HepG2 (cell line): ENCODE data around the gene ST8SIA4. TPM values are rescaled to one million over a fixed set of nuclear protein-coding genes. Genes with fewer than 3 reads are reported as not detected.

Experiments used
- ATAC-seq: fragments of 200-7000 bp; cut with Tn5 transposase; 3 replicates; pipeline ENCODE4 v1.9.1; 2020; ENCODE audit warnings: mild to moderate bottlenecking, moderate library complexity
- BruUV-seq: library from RNA; stranded (reverse); fragments of 400-500 nt; replicated peaks from 2 replicates; lab custom pipeline; 2021; lab: Mats Ljungman, UMichigan
- CTCF ChIA-PET: fragments of 300-600 bp; formaldehyde crosslinking; extraction: SDS; loops from one replicate; lab custom pipeline; 2021; ENCODE audit warnings: low total read pairs, inconsistent platforms, low intra/inter-chr PET ratio; lab: Yijun Ruan, JAX
- POLR2A ChIA-PET: fragments of 350-600 bp; sonication (Branson Sonifier 250); formaldehyde crosslinking; loops from one replicate; lab custom pipeline; 2020; ENCODE audit warnings: antibody characterized with exemption, inconsistent platforms; lab: Yijun Ruan, JAX
- DNase-seq: peaks from one replicate; pipeline ENCODE4 v3.0.0-alpha.2; 2015; ENCODE audit warnings: low spot score
- FAIRE-seq: peaks from 3 replicates; lab custom pipeline; 2011; peaks lifted over from hg19 to GRCh38; lab: Jason Lieb, UNC
- H2AFZ ChIP-seq: one replicate; pipeline ENCODE4 v1.6.1; 2011; ENCODE audit warnings: low read length, inconsistent platforms
- H3K27ac ChIP-seq: fragments of 300-600 bp; 3 replicates; pipeline ENCODE4 v1.8.0; 2011; ENCODE audit warnings: mixed run types, mild to moderate bottlenecking, mixed read lengths, low read length, inconsistent platforms; ENCODE audit not compliant: insufficient read depth; ENCODE audit errors: extremely low read length
- H3K27me3 ChIP-seq, 2 experiments: fragments of 200-600 bp in 1 of 2; 2 replicates in 1 of 2; 3 replicates in 1 of 2; pipeline versions ENCODE4 v1.6.0 to v1.8.0; 2011; ENCODE audit warnings: low read length in 2 of 2, mild to moderate bottlenecking in 2 of 2, moderate library complexity in 2 of 2, inconsistent platforms in 1 of 2; ENCODE audit not compliant: insufficient read depth in 2 of 2, control insufficient read depth in 1 of 2
- H3K36me3 ChIP-seq, 2 experiments: fragments of 200-600 bp in 1 of 2; replicated peaks in 1 of 2; 2 replicates in 1 of 2; 3 replicates in 1 of 2; pipeline versions ENCODE4 v1.5.1 to v1.8.0; 2011; ENCODE audit warnings: low read length in 2 of 2, inconsistent platforms in 1 of 2; ENCODE audit not compliant: insufficient read depth in 2 of 2, control insufficient read depth in 1 of 2
- H3K4me1 ChIP-seq: 2 replicates; pipeline ENCODE4 v1.5.1; 2012; ENCODE audit warnings: low read length, inconsistent platforms; ENCODE audit not compliant: insufficient read depth
- H3K4me2 ChIP-seq: 2 replicates; pipeline ENCODE4 v1.6.0; 2011; ENCODE audit warnings: low read depth, low read length, inconsistent platforms
- H3K4me3 ChIP-seq, 3 experiments: fragments of 200-600 bp in 1 of 3; sonication (generic), shearing (Covaris generic) in 1 of 3; replicated peaks in 1 of 3; 2 replicates each; pipeline ENCODE4 v1.5.1; 2011 to 2016; ENCODE audit warnings: low read length in 3 of 3, inconsistent platforms in 2 of 3, low read depth in 2 of 3, mild to moderate bottlenecking in 2 of 3, control low read depth in 1 of 3, mixed read lengths in 1 of 3; ENCODE audit not compliant: insufficient read depth in 1 of 3
- H3K79me2 ChIP-seq: one replicate; pipeline ENCODE4 v1.6.1; 2011; ENCODE audit warnings: low read length, inconsistent platforms; ENCODE audit not compliant: insufficient read depth
- H3K9ac ChIP-seq: 2 replicates; pipeline ENCODE4 v1.6.0; 2011; ENCODE audit warnings: mild to moderate bottlenecking, low read depth, low read length, inconsistent platforms; ENCODE audit not compliant: insufficient read depth
- H3K9me3 ChIP-seq: 2 replicates; pipeline ENCODE4 v1.5.1; 2012; ENCODE audit warnings: mild to moderate bottlenecking, low read length
- H4K20me1 ChIP-seq: 2 replicates; pipeline ENCODE4 v1.6.0; 2011; ENCODE audit warnings: inconsistent platforms, mild to moderate bottlenecking, low read length, moderate library complexity; ENCODE audit not compliant: insufficient read depth
- DMAP1 ChIP-seq: IDR thresholded peaks from 2 replicates; pipeline ENCODE4 v1.6.1; 2016
- ELK4 ChIP-seq: sonication (generic); formaldehyde crosslinking; IDR thresholded peaks from 2 replicates; pipeline ENCODE4 v1.9.0; 2021; ENCODE audit warnings: missing genetic modification reagents, borderline replicate concordance
- MAFF ChIP-seq: IDR thresholded peaks from 2 replicates; pipeline ENCODE4 v1.6.1; 2011; ENCODE audit warnings: low read depth, low read length, improper control_type of control experiment
- MAFK ChIP-seq, 2 experiments: IDR thresholded peaks in 1 of 2; conservative IDR thresholded peaks in 1 of 2; 2 replicates each; pipeline ENCODE4 v1.6.1; 2011; ENCODE audit warnings: improper control_type of control experiment in 2 of 2, low read length in 2 of 2
- POGZ ChIP-seq: sonication (generic); formaldehyde crosslinking; IDR thresholded peaks from 2 replicates; pipeline ENCODE4 v1.4.0; 2020; ENCODE audit warnings: mild to moderate bottlenecking, missing genetic modification reagents
- SPEN ChIP-seq: sonication (generic); formaldehyde crosslinking; IDR thresholded peaks from 2 replicates; pipeline ENCODE4 v1.5.1; 2020; ENCODE audit warnings: low read depth, mild to moderate bottlenecking, missing genetic modification reagents
- ZBTB7A ChIP-seq: sonication (generic); formaldehyde crosslinking; IDR thresholded peaks from 2 replicates; pipeline ENCODE4 v1.8.0; 2022; ENCODE audit warnings: mild to moderate bottlenecking, missing genetic modification reagents
- ZNF546 ChIP-seq: sonication (generic); formaldehyde crosslinking; conservative IDR thresholded peaks from 2 replicates; pipeline ENCODE4 v1.8.1; 2023; ENCODE audit warnings: mild to moderate bottlenecking, missing genetic modification reagents
- ZNF646 ChIP-seq: sonication (generic); formaldehyde crosslinking; IDR thresholded peaks from 2 replicates; pipeline ENCODE4 v1.9.0; 2021; ENCODE audit warnings: mild to moderate bottlenecking, missing genetic modification reagents
- WGBS: methylation state at CpG from one replicate; pipeline ENCODE4 v1.1.6; 2017; ENCODE audit warnings: low lambda C conversion rate; 5-methylcytosine and 5-hydroxymethylcytosine counted together
- in situ Hi-C: cut with HindIII; loops from 2 replicates; pipeline ENCODE4 v1.10.0; 2017; ENCODE audit warnings: low pct_unique_long_range_greater_than_20kb; ENCODE audit not compliant: extremely low pct_ligation_motif_present
- intact Hi-C: fragments of 100-400 bp; cut with micrococcal nuclease; formaldehyde crosslinking; loops from one replicate; pipeline ENCODE4 v1.10.0; 2022; ENCODE audit not compliant: unreplicated experiment
- polyA plus RNA-seq, 8 experiments: library from polyadenylated mRNA; depleted of rRNA in 3 of 8; stranded (reverse) in 7 of 8; unstranded in 1 of 8; fragments of >200 nt; fragmentation: Illumina TruSeq in 4 of 8; extraction: Trizol in 4 of 8; gene quantifications; 2 replicates each; pipeline versions ENCODE4 v1.2.1 to v1.2.3, GENCODE V29; 2011 to 2016; ENCODE audit warnings: low read depth in 4 of 8, missing spikeins in 1 of 8, mixed read lengths in 1 of 8; ENCODE audit not compliant: insufficient read depth in 1 of 8
- total RNA-seq, 5 experiments: library from RNA; depleted of rRNA; stranded (reverse); fragments of >200 nt; fragmentation: Illumina TruSeq; extraction: Trizol; gene quantifications; 2 replicates each; pipeline ENCODE4 v1.2.3, GENCODE V29; 2016; ENCODE audit warnings: low read depth in 1 of 5
- TF ChIP-seq, protein P1 (sequence below): sonication (generic); formaldehyde crosslinking; IDR thresholded peaks from 2 replicates; pipeline ENCODE4 v1.8.1; 2022; ENCODE audit warnings: mild to moderate bottlenecking, missing genetic modification reagents

ST8SIA4 gene
- total and polyA plus RNA-seq, 2 of the 13 experiments (the other 11 are each of a cell fraction or from before 2014, with no cell fraction given) = not detected

GRCh38 chr5:100858987-100859545 lies 44.0 kb downstream of the ST8SIA4 start:
- ATAC-seq (no peak), FAIRE-seq (no peak), DNase-seq (no peak)
- no peak for TF ChIP-seq DMAP1 (CRISPR knock-in tag)
- no peak for TF ChIP-seq POGZ
- no peak for TF ChIP-seq SPEN (CRISPR knock-in tag)
- peak; percentile 71 to 83 for TF ChIP-seq MAFK (conservative IDR thresholded peaks at IDR 0.05 in 1 of 2, IDR thresholded peaks at IDR 0.05 in 1 of 2; ENCODE audit: low read length in 2 of 2)
- peak; percentile 71 for TF ChIP-seq MAFF
- Histone ChIP-seq H3K79me2 (no peaks in the 10 kb centered on the region), H4K20me1 (no peaks in the 10 kb centered on the region), H3K9ac (no peak overlapping the region), H3K4me3 (no peak overlapping the region), H3K4me1 (no peaks in the 10 kb centered on the region), H2AFZ (no peak overlapping the region), H3K9me3 (no peaks in the 10 kb centered on the region), H3K36me3 (no peaks in the 10 kb centered on the region), H3K27ac (no peak overlapping the region), H3K4me2 (no peak overlapping the region), H3K27me3 (no peaks in the 10 kb centered on the region)
- ChIA-PET POLR2A (no interaction called here), CTCF (no interaction called here)
- no TSS peak for BruUV-seq
- intact Hi-C loops = no loop called here
- 0% methylated on average over 1 of the region's 1 CpG for WGBS
- in situ Hi-C loops = no loop called here

DNA sequence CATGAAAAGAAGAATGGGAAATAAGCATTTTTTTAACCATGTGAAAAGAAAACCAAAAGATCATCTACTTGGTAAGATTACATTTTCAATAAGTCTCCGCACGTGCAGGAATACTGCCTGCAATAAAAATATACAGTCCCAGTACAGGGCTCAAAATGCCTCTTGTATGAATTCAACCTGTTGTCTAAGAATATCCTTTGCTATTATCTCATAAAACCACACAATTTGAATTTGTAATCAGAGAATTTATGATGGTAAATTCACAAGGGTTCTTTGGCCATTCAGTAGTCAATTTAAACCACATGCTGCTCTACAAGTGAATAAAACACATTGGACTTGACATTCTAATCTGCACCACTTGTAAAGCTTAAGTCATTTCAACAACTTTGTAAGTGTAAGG lies 46.6 kb downstream of the ST8SIA4 start:
- POLR2A ChIA-PET = no interaction called here
- no peak overlapping the region for H3K27ac ChIP-seq
- H3K27me3 ChIP-seq = no peaks in the 10 kb centered on the region
- H3K4me3 ChIP-seq = no peak overlapping the region
- H3K79me2 ChIP-seq = no peaks in the 10 kb centered on the region
- in situ Hi-C loops (no loop called here), intact Hi-C loops (no loop called here)
- BruUV-seq = no TSS peak
- H3K4me2 ChIP-seq = no peak overlapping the region
- H2AFZ ChIP-seq = no peak overlapping the region
- no peaks in the 10 kb centered on the region for H4K20me1 ChIP-seq
- FAIRE-seq (no peak), ATAC-seq (no peak), DNase-seq (no peak)
- no peak overlapping the region for H3K9ac ChIP-seq
- H3K9me3 ChIP-seq = no peaks in the 10 kb centered on the region
- no peaks in the 10 kb centered on the region for H3K36me3 ChIP-seq
- CTCF ChIA-PET = no interaction called here
- 38% methylated on average over 2 of the region's 2 CpGs for WGBS
- no peaks in the 10 kb centered on the region for H3K4me1 ChIP-seq
- TF ChIP-seq ZBTB7A (CRISPR knock-in tag) = no peak
- TF ChIP-seq ZNF546 = no peak
- TF ChIP-seq ELK4 (CRISPR knock-in tag) = no peak
- no peak for TF ChIP-seq ZNF646 (CRISPR knock-in tag)
- TF ChIP-seq, protein P1, sequence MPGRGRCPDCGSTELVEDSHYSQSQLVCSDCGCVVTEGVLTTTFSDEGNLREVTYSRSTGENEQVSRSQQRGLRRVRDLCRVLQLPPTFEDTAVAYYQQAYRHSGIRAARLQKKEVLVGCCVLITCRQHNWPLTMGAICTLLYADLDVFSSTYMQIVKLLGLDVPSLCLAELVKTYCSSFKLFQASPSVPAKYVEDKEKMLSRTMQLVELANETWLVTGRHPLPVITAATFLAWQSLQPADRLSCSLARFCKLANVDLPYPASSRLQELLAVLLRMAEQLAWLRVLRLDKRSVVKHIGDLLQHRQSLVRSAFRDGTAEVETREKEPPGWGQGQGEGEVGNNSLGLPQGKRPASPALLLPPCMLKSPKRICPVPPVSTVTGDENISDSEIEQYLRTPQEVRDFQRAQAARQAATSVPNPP (CRISPR knock-in tag) = no peak
